Central memory CD4-positive, alpha-beta T cell (primary cell): ENCODE results near the gene HOXD4.

Experiments
- DNase-seq: peaks from one replicate; pipeline ENCODE4 v3.0.0; 2022

Gene HOXD4

DNA sequence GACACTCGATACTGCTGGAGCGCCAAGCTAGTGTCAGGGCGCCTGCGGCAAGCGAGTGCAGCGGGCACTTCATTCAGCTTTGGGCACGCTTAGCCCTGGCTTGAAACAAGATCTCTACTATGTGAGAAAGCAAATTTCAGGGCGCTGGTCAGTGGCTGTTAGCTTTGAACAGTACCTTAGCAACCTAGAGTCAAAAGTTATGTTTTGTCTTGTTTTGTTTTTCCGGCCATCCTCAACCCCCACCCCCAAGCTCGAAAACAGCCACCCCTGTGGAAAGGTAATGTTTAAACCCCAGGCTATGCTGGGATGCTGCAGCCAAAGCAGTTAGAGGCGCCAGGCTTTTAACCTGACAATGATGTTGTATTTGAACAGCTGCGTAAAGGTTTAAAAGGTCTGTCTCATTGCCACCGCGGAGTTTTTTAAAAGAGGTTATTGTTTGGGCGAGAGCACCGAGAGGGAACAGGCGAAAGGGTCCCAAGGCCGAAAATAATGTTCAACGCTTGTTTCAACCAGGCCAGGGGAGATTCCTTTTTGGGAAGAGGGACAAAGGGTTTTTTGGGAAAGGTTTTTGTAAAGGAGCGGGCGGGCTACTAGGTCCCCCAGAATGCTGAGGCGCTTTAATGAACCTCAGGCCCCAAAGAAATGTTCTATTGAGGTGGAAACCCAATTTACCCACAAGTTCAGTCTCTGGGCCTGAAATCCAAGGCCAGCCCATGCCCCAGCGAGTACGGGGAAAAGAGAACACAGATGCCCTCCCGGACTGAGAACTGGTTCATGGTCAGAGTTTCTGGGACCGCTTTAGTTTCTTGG, 37.0 kb upstream of the HOXD4 start:
- DNase-seq = no peak

DNA sequence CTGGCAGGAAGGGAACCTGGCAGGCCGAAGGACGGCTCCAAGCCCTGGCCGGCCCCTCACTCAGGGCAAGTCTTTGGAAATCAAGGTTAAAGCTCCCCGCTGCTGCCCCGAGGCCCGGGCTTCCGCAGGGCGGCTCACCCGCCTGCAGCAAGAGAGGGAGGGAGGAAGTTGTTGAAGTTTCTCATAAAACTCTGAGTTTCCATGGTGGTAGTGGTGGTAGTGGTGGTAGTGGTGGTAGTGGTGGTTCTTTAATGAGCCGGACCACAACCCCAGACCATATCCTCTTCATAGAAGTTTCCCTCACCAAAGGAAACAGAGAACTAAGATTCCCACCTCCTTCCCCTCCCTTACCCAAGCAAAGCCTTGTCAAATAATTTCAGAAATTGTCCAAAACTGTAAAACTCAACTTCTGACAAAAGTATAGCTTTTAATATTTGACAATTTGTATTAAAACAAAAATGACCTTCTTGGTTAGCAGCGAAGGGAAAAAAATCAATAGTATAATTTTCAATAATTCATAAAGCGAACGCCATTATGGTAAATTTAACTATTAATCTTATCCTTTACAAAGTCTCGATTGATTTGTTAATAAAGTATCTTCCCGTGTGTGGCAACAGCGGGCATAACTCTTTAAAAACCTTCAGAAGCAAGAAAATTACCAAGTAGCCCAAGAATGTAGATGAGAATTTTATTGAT, 36.3 kb upstream of the HOXD4 start:
- DNase-seq = no peak

DNA sequence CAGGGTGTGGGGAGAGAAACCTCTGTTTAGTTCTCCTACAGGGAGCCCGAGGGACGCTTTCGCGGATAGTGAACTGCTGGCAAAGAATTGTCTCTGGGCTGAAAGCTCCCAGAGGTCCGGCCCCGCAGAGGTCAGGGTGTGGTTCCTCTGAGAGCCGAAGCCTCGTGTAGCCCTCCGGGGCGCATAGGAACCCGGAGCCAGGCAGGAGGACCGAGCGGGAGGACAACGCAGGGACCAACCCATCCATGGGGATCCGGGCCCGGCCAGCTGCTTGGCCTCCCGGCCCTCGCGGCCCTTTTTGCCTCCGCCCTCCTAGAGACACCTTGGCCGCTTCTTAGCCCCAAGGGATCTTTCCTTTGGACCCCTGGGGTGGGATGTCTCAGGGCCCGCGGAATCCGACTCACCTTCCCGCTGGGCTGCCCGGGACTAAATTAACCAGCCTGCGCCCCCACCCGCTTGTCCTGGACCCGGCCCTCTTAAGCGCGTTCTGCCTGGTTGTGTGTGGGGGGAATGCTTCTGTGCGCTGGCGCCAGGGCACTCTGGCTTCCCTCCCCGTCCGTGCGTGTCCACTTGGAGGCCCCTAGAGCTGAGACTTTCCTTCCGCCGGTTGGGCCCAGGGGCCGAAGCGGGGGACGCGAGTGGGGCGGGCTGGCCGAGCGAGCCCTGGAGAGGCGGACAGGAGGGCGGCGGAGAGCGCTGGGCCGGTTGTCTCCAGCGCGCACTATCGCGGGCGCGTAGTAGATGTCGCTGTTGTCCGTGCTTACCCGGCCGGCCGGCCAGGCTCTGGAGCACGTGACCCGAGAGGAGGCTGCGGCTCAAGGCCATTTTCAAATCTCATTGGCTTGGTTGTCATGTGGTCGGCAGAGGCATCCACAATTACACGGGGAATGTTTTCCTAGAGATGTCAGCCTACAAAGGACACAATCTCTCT, 35.2 kb upstream of the HOXD4 start, which contains the start of gene HOXD10:
Gene HOXD10 (plus strand): TSS at position 896 of the 931 bp plus-strand sequence. CDS start 56 bp downstream, outside the sequence.
- no peak for DNase-seq

DNA sequence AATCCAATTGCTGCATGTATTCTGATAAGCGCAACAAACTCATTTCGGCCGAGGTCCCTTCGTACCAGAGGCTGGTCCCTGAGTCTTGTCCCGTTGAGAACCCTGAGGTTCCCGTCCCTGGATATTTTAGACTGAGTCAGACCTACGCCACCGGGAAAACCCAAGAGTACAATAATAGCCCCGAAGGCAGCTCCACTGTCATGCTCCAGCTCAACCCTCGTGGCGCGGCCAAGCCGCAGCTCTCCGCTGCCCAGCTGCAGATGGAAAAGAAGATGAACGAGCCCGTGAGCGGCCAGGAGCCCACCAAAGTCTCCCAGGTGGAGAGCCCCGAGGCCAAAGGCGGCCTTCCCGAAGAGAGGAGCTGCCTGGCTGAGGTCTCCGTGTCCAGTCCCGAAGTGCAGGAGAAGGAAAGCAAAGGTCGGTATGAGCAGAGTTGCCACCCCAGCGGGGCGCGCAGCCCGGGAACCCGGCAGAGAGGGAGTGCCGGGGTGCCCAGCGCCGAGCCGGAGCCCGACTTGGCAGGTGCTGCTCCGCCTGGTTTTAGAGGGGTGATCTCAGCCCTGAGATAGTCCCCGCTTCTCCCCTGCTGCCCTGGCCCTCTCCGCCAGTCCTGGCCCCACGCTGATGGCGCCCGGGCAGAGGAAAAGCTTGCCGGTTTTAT, 34.1 kb upstream of the HOXD4 start:
- DNase-seq = no peak

- no peak for DNase-seq
Measured at GRCh38 chr2:176117823-176118371, 33.5 kb upstream of the HOXD4 start.

- no peak for DNase-seq
Measured at GRCh38 chr2:176118601-176119339, 32.6 kb upstream of the HOXD4 start.

DNA sequence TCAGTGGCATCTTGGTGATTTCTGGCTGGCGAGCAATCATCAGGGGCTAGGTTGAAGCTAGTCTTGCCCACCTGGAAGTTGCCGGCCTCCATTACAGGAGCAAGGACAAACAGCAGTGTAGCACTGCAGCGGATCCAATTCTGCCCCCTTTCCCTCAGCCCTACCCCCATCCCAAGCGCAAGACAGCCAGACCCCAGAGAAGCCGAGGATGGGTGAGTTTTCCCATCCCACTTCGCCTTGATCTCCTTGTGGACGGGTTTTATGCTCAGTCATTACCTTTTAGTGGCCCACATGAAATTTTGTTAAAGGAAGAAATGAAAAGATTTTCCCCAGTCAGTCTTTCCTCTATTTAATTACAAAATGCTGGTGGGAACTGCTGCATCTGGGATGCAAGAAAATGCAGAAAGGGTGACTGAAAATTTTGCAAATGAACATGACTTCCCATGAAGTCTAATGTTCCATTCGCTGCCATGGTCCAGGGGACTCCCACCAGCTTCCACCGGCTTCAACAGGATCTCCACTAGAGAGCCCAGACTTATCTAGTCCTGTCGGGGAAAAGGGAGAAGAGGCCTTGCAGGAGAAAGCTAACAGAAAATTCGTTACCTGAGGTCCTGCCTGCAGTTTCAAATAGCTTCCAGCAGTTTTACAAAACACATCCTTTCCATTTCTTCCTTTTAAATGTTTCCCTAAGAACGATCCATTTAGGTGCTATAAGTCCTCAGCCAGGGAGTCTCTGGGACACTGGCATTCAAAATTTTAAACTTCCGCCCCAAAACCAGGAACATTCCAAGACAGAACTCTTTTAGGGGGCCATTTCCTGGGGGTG, 30.8 kb upstream of the HOXD4 start:
- no peak for DNase-seq

DNA sequence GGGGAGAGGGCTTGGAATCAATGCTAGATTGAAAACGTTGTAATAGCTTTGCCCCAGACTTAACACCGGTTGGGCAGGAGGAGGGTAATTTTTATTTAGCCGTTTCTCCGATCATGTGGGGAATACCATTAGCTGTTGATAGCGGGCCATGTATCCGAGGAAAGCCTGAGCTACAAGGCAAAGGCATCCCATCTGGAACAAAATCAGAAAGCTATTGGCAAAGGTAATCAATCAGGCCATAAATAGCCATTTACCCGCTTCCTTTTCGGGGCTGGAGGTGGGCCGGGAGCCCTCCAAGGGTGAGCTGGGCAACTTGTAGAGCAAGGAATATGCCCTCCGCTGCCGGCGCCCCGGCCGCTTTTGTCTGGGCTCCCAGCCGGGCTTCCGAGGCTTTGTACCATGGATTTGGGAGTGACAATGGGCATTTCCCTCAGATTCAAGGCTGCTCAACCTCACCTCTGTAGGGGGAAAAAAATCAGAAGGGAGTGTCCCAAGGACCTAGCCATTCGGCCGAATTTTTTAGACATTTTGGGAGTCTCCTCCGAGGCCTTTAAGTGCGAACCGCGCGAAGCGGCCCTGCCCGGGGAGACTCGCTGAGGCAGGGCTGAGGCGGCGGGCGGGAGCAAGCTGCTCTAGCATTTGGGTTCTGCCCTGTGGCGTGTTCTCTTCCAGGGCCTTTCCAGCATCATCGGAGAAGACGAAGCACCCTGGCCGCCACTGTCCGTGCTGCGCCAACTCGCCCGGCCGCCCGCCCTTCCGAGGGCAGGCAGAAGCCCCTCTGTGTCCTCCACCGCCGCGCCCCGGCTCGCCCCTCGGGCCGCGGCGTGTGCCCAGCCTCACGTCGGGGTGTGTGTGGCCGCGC, 29.9 kb upstream of the HOXD4 start:
- no peak for DNase-seq

GRCh38 chr2:176122052-176122682, 29.2 kb upstream of the HOXD4 start:
- no peak for DNase-seq

- no peak for DNase-seq
Measured at GRCh38 chr2:176122683-176123410, 28.5 kb upstream of the HOXD4 start, which contains the start of gene HOXD9. HOXD9 (plus strand) TSS chr2:176122719; CDS start chr2:176122769, 50 bp downstream.

GRCh38 chr2:176123411-176124109, 27.8 kb upstream of the HOXD4 start:
- no peak for DNase-seq

DNA sequence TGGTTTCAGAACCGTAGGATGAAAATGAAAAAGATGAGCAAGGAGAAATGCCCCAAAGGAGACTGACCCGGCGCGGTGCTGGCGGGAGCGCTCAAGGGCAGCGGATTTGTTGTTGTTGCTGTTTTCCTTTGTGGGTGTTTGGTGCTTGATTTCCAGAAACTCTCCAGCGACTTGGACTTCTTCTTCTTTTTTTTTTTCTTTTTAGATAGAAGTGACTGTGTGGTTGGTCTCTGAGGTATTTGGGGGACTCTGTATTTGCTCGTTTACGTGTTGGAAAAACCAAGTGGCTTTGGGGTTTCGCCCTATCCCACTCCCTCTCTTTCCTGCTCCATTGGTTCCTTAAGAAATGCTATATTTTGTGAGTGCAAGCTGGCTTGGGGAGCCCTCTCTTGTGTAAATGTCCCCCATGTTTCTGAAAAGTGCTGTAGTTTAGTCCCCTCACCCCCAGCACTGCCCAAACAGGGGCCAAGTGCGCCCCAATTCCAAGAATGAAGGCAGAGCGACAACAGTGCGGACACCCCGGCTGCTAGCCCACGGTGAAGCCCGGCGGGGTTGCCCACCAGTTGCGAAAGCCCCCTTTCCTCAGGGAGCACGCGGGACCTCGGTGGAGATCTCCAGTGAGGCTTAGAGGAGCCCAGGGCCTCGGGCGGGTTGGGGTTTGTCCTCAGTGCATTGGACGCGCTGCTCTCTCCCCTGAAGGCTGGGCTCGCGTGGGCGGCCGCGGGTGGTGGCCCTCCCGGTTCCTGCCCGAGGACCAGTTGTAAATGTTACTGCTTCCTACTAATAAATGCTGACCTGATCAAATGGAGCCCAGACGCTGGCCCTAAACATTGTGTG, 27.0 kb upstream of the HOXD4 start:
- DNase-seq = no peak

- no peak for DNase-seq
Measured at GRCh38 chr2:176124947-176125771, 26.2 kb upstream of the HOXD4 start.

DNA sequence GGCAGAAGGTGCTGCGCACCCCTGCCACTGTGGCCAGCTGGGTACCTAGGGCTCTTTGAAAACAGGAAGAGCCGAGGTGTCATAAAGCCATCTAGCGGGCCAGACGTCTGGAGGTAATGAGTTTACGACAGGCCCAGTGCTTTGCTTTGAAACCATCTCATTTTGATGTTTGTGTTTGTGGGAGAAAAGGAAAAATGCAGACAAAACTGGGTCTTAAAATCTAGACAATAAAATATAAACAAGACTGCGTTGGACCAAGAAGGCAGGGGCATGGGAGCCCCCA, 25.6 kb upstream of the HOXD4 start:
- no peak for DNase-seq

- peak; percentile 51 for DNase-seq
Measured at GRCh38 chr2:176126929-176127773, 24.2 kb upstream of the HOXD4 start.
